ENCODE data around the gene KIAA1217. TPM values are rescaled to one million over a fixed set of nuclear protein-coding genes. Genes with fewer than 3 reads are reported as not detected.

The KIAA1217 gene
- total RNA-seq, 1 experiment from 2014 or later: 76.2 TPM

DNA sequence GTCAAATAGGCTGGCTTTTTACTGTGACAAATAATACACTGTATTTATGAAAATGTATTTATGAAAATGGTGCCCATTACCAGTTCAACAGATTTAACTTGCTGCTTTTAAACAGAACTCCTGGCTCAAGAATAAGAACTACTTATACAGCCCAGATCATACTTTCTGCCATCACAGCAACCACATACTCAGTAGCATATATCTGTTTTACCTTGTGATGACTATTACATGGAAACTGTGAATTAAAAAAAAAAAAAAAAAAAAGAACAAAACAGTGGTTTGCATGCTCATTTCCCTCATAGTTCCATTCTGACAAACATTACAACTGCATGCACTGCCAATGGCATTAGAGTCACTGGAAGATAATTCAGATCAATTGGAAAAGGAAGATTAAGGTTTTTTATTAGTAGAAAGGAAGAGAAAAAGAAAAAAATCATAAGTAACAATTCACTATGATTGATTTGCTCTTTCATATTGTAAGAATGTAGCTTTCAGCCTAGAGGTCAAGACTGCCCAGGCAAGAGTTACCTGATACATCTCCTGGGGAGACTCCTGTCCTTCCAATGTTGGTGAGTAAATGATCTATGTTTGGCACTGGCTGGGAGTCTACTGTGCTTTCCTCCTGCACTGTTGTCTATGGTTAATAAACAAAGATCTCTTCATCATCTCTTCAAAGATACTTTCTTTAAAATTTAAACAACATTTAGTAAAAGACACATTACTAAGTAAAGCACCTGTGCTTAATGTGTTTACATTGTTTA is 381.9 kb downstream of the KIAA1217 start:
- Histone ChIP-seq H3K36me3 (ENCODE audit: insufficient read depth, low read length, poor library complexity, severe bottlenecking) (peaks cover 88% of the 10 kb centered on the region), H3K27me3 (replicated peaks; ENCODE audit: insufficient read depth, low read depth, low read length, poor library complexity) (no peaks in the 10 kb centered on the region), H3K9me3 (ENCODE audit: low read depth, low read length, poor library complexity, severe bottlenecking) (no peaks in the 10 kb centered on the region), H3K4me3 (ENCODE audit: low read depth, low read length, poor library complexity, severe bottlenecking) (no peak overlapping the region), H3K4me1 (ENCODE audit: insufficient read depth, low read length, poor library complexity, severe bottlenecking) (peaks cover 15% of the 10 kb centered on the region), H3K27ac (ENCODE audit: low read depth, low read length, poor library complexity, severe bottlenecking) (no peak overlapping the region)
- BruUV-seq (replicated peaks): no TSS peak
- TF ChIP-seq, protein P1, sequence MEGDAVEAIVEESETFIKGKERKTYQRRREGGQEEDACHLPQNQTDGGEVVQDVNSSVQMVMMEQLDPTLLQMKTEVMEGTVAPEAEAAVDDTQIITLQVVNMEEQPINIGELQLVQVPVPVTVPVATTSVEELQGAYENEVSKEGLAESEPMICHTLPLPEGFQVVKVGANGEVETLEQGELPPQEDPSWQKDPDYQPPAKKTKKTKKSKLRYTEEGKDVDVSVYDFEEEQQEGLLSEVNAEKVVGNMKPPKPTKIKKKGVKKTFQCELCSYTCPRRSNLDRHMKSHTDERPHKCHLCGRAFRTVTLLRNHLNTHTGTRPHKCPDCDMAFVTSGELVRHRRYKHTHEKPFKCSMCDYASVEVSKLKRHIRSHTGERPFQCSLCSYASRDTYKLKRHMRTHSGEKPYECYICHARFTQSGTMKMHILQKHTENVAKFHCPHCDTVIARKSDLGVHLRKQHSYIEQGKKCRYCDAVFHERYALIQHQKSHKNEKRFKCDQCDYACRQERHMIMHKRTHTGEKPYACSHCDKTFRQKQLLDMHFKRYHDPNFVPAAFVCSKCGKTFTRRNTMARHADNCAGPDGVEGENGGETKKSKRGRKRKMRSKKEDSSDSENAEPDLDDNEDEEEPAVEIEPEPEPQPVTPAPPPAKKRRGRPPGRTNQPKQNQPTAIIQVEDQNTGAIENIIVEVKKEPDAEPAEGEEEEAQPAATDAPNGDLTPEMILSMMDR (conservative IDR thresholded peaks at IDR 0.05; ENCODE audit: low read depth, low read length): no peak
- TF ChIP-seq EZH2 (IDR thresholded peaks at IDR 0.05; ENCODE audit: borderline replicate concordance, low read depth, low read length, poor library complexity, severe bottlenecking): no peak
- DNase-seq (ENCODE audit: low spot score): no peak
- intact Hi-C loops (cut with micrococcal nuclease; ENCODE audit: unreplicated experiment): no loop called here
- ChIA-PET POLR2A (ENCODE audit: low non-redundant PET) (no interaction called here), CTCF (no interaction called here)

DNA sequence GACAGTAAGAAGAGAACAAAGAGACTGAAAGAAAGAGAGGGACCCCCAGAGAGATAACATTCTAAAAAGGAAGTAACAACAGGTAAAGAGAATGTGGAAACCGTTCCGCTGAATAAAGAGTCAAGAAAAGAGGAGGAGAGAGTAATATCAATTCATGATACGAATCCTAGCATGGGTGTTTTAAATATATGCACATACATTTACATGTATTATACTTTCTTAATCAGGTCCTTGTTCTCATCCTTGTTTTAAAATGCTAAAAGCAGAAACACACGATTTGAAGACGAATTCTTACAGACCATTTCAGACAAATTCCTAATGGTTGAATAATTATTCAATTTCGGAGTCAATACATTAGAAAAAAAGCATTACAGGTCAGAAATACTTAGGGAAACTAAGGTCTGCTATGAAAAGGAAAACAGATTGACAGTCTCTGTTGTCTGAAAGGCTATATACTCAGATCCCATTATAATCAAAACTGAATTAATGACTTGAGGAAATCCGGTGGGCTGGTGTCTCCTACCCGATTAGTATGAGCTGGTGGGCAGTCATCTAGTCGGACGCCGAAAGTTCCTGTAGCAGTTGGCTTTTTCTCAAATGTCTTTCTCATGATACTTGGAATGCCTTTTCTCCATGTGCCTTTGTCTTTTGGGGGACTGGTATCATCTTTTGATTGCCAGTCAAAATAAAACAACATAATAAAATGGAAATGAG is 387.4 kb downstream of the KIAA1217 start:
- Histone ChIP-seq H3K27me3 (replicated peaks; ENCODE audit: insufficient read depth, low read depth, low read length, poor library complexity) (no peaks in the 10 kb centered on the region), H3K4me3 (ENCODE audit: low read depth, low read length, poor library complexity, severe bottlenecking) (peak overlapping the region; percentile 2), H3K27ac (ENCODE audit: low read depth, low read length, poor library complexity, severe bottlenecking) (peak overlapping the region; percentile 63), H3K9me3 (ENCODE audit: low read depth, low read length, poor library complexity, severe bottlenecking) (no peaks in the 10 kb centered on the region), H3K36me3 (ENCODE audit: insufficient read depth, low read length, poor library complexity, severe bottlenecking) (peaks cover 58% of the 10 kb centered on the region), H3K4me1 (ENCODE audit: insufficient read depth, low read length, poor library complexity, severe bottlenecking) (peaks cover 51% of the 10 kb centered on the region)
- DNase-seq (ENCODE audit: low spot score): peak; percentile 91
- BruUV-seq (replicated peaks): no TSS peak
- TF ChIP-seq EZH2 (IDR thresholded peaks at IDR 0.05; ENCODE audit: borderline replicate concordance, low read depth, low read length, poor library complexity, severe bottlenecking): no peak
- TF ChIP-seq, protein P1 (conservative IDR thresholded peaks at IDR 0.05; ENCODE audit: low read depth, low read length): no peak
- intact Hi-C loops (cut with micrococcal nuclease; ENCODE audit: unreplicated experiment): no loop called here
- POLR2A ChIA-PET (ENCODE audit: low non-redundant PET): interaction anchor here (0.6 kb wide), 1 partner anchor 999 kb away, joined by 4 read pairs; no protein-coding TSS in a partner anchor
- CTCF ChIA-PET: interaction anchor here (0.6 kb wide), 1 partner anchor 21 kb away, joined by 4 read pairs; no protein-coding TSS in a partner anchor

DNA sequence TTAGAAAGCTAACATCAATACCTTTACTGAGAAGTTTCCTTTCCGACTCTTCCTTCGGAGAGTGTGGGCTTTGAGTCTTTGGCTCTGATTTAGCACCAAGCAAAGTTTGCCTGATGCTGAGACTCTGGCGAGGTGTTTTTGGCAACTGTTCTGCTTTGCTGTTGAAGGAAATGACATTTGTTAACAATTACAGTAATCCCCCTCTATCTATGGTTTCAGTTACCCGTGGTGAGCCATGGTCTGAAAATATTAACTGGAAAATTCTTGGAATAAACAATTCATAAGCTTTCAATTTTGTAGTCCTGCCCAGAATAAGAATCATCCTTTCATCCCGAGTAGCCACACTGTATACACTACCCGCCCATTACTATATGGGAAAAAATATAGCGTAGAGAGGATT is 388.5 kb downstream of the KIAA1217 start:
- ChIA-PET CTCF (no interaction called here), POLR2A (ENCODE audit: low non-redundant PET) (no interaction called here)
- Histone ChIP-seq H3K4me3 (ENCODE audit: low read depth, low read length, poor library complexity, severe bottlenecking) (no peak overlapping the region), H3K36me3 (ENCODE audit: insufficient read depth, low read length, poor library complexity, severe bottlenecking) (peaks cover 50% of the 10 kb centered on the region), H3K27me3 (replicated peaks; ENCODE audit: insufficient read depth, low read depth, low read length, poor library complexity) (no peaks in the 10 kb centered on the region), H3K9me3 (ENCODE audit: low read depth, low read length, poor library complexity, severe bottlenecking) (no peaks in the 10 kb centered on the region), H3K4me1 (ENCODE audit: insufficient read depth, low read length, poor library complexity, severe bottlenecking) (peaks cover 51% of the 10 kb centered on the region), H3K27ac (ENCODE audit: low read depth, low read length, poor library complexity, severe bottlenecking) (peak overlapping the region; percentile 63)
- no TSS peak for BruUV-seq (replicated peaks)
- peak; percentile 65 for DNase-seq (ENCODE audit: low spot score)
- TF ChIP-seq EZH2 (IDR thresholded peaks at IDR 0.05; ENCODE audit: borderline replicate concordance, low read depth, low read length, poor library complexity, severe bottlenecking): no peak
- TF ChIP-seq, protein P1 (conservative IDR thresholded peaks at IDR 0.05; ENCODE audit: low read depth, low read length): no peak
- intact Hi-C loops (cut with micrococcal nuclease; ENCODE audit: unreplicated experiment): no loop called here

Small RNAs within 50 kb of the gene (microRNA-seq; reads per million reads assigned to microRNA genes)
- gene MIR603: not detected
